ENCODE results near the gene THEM5.
"Not testable (repeated sequence)": the region's sequence is repeated elsewhere in the genome, so short reads cannot be mapped to it uniquely, and the experiment has no call there.

Gene THEM5

DNA sequence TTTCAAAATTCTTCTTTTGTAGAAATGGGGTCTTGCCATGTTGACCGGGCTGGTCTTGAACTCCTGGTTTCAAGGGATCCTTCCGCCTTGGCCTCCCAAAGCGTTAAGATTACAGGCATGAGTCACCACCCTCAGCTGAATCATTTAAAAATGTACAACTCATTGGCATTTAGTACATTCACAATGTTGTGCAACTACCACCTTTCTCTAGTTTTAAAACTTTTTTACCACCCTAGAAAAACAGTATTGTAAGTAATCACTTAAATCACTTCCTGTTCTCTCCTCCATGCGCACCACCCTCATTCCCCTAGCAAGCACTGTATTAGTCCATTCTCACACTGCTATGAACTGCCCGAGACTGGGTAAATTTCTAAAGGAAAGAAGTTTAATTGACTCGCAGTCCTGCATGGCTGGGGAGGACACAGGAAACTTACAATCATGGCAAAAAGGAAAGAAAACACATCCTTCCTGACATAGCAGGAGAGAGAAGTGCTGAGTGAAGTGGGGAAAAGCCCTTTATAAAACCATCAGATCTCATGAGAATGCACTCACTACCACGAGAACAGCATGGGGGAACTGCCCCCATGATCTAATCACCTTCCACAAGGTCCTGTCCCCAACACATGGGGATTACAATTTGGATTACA, 14.4 kb upstream of the THEM5 start:
- no peak for DNase-seq (ENCODE audit: low spot score)

- no peak for DNase-seq (ENCODE audit: low spot score)
Measured at GRCh38 chr1:151867321-151867720, 13.8 kb upstream of the THEM5 start.

GRCh38 chr1:151864411-151864810, 10.9 kb upstream of the THEM5 start:
- no peak for DNase-seq (ENCODE audit: low spot score)

GRCh38 chr1:151862604-151863003, 9.1 kb upstream of the THEM5 start:
- DNase-seq (ENCODE audit: low spot score): no peak

GRCh38 chr1:151860504-151861187, 7.1 kb upstream of the THEM5 start:
- no peak for DNase-seq (ENCODE audit: low spot score)

GRCh38 chr1:151859891-151860293, 6.4 kb upstream of the THEM5 start:
- DNase-seq (ENCODE audit: low spot score): no peak

- no peak for DNase-seq (ENCODE audit: low spot score)
Measured at GRCh38 chr1:151858886-151859665, 5.6 kb upstream of the THEM5 start.

DNA sequence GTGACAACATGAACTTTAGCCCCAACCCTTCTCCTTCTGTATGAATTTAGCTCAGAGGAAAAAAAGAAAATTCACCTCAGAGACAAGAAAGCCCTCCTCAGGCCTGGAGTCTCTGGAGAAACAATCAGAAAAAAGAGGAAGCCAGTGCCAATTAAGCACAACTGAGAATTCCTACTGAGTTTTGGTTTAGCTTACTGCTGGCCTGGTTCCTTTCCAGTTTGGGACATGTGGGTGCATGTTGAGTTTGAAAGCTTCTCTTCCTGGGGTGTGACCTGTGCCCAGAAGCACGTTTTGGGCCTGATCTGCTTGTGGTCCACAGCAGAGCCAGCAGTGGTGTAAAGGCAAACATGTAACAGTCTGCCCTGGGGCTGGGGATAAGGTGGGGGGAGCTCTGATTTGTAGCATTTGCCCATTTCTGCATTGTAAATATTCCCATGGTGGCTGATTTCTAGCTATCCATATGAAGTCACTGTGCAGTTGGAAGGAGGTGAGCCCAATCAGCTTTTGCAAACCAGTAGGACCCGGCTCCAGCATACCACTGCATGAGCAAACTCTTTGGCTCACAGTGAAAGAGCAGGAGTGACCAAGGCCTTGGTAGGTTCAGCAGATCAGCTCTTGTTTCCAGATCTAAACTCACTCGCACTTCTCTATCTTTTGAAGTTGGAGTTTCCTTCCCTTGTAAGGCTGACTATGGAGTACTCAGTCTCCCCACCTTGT, 4.7 kb upstream of the THEM5 start:
- DNase-seq (ENCODE audit: low spot score): no peak

GRCh38 chr1:151855933-151856332, 2.4 kb upstream of the THEM5 start:
- no peak for DNase-seq (ENCODE audit: low spot score)

- DNase-seq (ENCODE audit: low spot score): not testable (repeated sequence)
Measured at GRCh38 chr1:151855516-151855915, 2.0 kb upstream of the THEM5 start.

DNA sequence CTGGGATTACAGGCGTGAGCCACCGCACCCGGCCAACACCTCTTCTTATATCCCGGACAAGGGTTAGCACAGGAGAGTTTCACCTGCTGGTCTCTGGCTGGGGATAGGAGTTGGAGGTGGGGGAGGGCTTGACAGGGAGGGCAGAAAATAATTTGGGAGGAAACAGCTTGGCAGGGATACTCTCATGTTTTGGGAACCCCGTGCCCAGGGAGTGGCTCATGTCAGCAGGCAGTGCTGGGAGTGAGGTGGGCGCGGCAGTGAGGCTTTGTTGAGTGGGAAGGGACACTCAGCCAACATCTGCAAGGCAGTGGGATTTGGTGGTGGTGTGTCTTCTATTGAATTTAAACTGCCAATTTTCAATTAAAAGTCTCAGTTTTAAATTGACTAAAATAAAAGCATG, 1.1 kb upstream of the THEM5 start:
- no peak for DNase-seq (ENCODE audit: low spot score)

DNA sequence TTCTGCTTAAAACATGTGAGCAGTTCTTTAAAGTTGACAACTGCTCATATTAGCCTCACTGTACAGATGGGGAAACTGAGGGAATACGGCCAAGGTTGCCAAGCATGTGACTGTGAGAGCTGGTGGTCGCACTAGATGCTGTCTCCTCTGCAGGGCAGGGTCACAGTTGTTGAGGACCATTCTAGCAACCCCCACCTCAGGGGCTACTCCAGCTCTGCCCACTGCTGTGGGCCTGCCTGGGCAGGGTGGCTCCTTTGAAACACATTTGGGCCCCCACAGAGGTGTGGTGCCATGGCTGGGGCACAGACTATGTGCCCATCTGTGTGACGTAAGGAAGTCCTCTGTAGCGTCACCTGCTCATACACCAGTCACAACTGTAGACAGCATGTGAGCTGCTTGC, 779 bp downstream of the THEM5 start:
- no peak for DNase-seq (ENCODE audit: low spot score)

- no peak for DNase-seq (ENCODE audit: low spot score)
Measured at GRCh38 chr1:151851886-151852285, 1.6 kb downstream of the THEM5 start.

- no peak for DNase-seq (ENCODE audit: low spot score)
Measured at GRCh38 chr1:151849871-151850270, 3.6 kb downstream of the THEM5 start.

- no peak for DNase-seq (ENCODE audit: low spot score)
Measured at GRCh38 chr1:151849126-151849525, 4.4 kb downstream of the THEM5 start.

DNA sequence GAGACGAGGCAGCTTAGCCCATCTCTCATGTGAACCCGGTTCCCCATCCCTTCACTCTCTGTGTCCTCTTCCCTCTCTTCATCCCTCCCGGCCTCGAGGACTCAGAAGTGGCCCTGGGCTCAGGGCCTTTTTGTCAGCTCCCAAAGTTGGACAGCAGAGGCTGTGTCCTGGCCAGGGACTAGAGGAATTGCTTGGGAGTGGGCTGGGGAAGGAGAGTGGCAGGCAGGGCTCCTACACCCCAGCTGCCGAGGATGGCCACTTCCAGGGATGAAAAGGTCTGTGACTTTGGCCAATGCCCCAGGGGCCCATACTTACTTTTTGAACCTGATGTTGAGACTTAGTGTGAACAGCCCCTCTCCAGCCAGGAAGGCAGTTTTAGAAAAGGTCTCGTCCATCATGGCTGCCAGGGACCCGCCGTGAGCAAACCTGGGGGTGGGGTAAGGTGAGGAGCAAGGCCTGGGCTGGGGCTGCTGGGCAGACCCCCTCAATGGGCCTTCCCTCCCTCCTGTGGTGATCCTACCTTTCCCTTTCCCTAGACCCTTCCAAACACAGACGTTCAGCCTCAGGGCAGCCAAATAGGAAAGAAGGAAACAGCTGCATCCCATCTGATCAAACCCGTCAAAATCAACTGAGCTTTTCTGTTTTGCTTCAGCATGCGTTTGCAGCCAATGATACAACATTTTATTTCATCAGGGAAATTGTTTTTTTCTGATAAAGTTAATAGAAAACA, 5.5 kb downstream of the THEM5 start:
- no peak for DNase-seq (ENCODE audit: low spot score)

GRCh38 chr1:151846686-151847237, 6.8 kb downstream of the THEM5 start:
- no peak for DNase-seq (ENCODE audit: low spot score)

- DNase-seq (ENCODE audit: low spot score): peak; percentile 36
Measured at GRCh38 chr1:151846062-151846568, 7.4 kb downstream of the THEM5 start.

GRCh38 chr1:151843398-151843797, 10.1 kb downstream of the THEM5 start:
- no peak for DNase-seq (ENCODE audit: low spot score)

DNA sequence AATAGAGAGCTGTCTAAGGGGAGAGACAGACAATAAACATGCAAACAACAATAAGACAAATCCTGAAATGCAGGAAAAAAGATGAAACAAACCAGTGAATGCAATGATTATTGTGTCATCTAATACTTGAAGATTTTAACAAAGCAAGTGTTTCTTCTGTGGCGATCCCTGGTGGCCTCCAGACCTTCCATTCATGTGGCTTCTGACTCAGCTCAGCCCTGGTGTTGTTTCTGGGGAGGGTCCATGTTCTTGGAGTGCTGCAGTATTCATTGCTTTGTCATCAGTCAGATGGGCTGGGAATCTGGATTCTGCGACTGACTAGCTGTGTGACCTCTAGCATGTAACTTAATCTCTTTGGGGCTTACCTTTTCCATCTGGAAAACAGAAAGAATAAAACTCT, 12.4 kb downstream of the THEM5 start:
- no peak for DNase-seq (ENCODE audit: low spot score)

DNA sequence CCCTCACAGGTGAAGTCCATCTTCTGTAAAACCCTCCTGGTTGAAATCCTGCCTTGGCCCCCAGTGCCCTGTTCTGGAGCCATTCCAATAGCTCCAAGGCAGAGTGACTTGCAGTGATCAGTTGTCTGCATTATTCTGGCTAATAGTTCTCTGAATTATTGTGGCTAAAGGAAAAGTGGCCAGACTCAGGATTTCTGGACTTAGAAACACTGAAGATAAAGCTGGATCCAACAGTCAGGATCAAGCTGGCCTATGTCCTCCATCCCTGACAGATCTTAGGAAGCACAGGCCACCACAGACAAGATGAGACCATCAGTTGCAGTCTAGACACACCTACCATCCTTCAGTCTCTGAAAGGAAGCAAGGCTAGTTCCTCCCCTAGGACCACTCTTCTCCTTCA, 13.1 kb downstream of the THEM5 start:
- no peak for DNase-seq (ENCODE audit: low spot score)

Measured in NAMALWA (cell line).